Motor neuron (in vitro differentiated cells): Measurements from ENCODE around the gene DNAAF5. TPM values are rescaled to one million over a fixed set of nuclear protein-coding genes. Genes with fewer than 3 reads are reported as not detected.
A peak's percentile ranks its signal among the peaks of the same experiment; 100 is the strongest.
"Not testable (repeated sequence)": the region's sequence is repeated elsewhere in the genome, so short reads cannot be mapped to it uniquely, and the experiment has no call there.

ENCODE experiments used
- ATAC-seq, 8 experiments: fragments of 200-7000 bp; cut with Tn5 transposase; replicated peaks in 6 of 8; 2 replicates each; pipeline ENCODE4 v1.8.0; 2021; ENCODE audit warnings: mild to moderate bottlenecking in 8 of 8, moderate library complexity in 8 of 8
- H3K27ac ChIP-seq, 2 donors: fragments of 250-450 bp; sonication (Bioruptor Pico); 2 replicates each; pipeline ENCODE4 v1.9.0; 2021; ENCODE audit warnings: antibody characterized with exemption in 2 of 2, mild to moderate bottlenecking in 2 of 2, moderate library complexity in 1 of 2
- H3K4me1 ChIP-seq, 2 donors: fragments of 250-450 bp; sonication (Bioruptor Pico); replicated peaks in 1 of 2; 2 replicates each; pipeline ENCODE4 v1.6.1; 2021; ENCODE audit warnings: antibody characterized with exemption in 2 of 2, mild to moderate bottlenecking in 2 of 2, moderate library complexity in 1 of 2
- H3K4me3 ChIP-seq, 5 donors: fragments of 250-450 bp; sonication (Bioruptor Pico); 2 replicates each; pipeline ENCODE4 v1.9.0; 2021; ENCODE audit warnings: antibody characterized with exemption in 5 of 5, mild to moderate bottlenecking in 5 of 5, moderate library complexity in 4 of 5
- WGBS, 10 experiments: fragments of 450-650 bp; shearing (Covaris generic); methylation state at CpG; one replicate each; pipeline ENCODE4 v1.0.0; 2022; 5-methylcytosine and 5-hydroxymethylcytosine counted together
- in situ Hi-C, 9 experiments: fragments of 400-800 bp; cut with MboI; loops; one replicate each; pipeline ENCODE4 v1.15.0; 2021; ENCODE audit warnings: low sequenced_read_pairs in 9 of 9, low pct_unique_long_range_greater_than_20kb in 2 of 9; ENCODE audit not compliant: unreplicated experiment in 9 of 9
- total RNA-seq, 8 experiments: library from RNA; unstranded; fragments of 300-600 nt; gene quantifications; 2 replicates each; pipeline versions ENCODE4 v1.2.3 to v1.2.4, GENCODE V29; 2022

Gene DNAAF5
- total RNA-seq, 8 experiments from 2014 or later = 6.7 to 45.1 (median 14.5) TPM

DNA sequence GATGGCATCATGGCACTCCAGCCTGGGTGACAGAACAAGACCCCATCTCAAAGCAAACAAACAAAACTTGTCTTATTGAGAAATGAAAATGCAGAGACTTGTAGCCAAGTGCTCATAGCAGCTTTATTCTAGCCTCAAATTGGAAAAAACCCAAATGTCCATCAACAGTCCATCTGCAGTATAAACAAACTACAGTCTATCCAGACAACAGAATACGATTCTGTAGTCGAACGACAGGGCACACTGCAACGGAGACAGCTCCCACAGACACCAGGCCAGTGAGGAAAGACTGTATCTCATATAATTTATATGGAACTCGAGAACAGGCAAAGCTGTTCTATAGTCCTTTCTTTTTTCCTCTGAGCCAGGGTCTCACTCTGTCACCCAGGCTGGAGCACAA is 65.0 kb downstream of the DNAAF5 start:
- H3K27ac ChIP-seq = no peak overlapping the region
- in situ Hi-C loops = no loop called here

DNA sequence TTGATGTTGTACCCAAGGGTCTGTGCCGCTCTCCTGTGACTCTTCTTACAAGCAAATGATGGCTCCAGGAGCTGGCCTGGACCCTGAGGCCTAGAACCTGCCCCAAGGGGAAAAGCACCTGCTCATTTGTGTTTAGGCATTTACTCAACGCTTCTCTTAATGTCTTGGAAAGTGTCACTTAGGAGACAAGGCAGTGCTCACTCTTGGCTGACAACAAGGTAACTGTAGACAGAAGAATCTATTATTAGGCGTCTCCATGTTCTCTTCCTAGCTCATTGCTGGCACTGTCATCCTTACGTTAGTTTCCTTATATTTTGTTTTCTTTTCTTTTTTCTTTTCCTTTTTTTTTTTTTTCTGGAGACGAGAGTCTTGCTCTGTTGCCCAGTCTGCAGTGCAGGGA is 67.7 kb downstream of the DNAAF5 start:
- in situ Hi-C loops = no loop called here
- Histone ChIP-seq H3K4me3 (no peak overlapping the region), H3K4me1 (no peaks in the 10 kb centered on the region), H3K27ac (no peak overlapping the region)
- ATAC-seq = no peak
- WGBS, 10 experiments = 74 to 100% (median 90%) methylated on average over 1 to 5 of the region's 5 CpGs; no CpG with 5 or more reads in 1 of the 10 experiments

More for the DNA sequence above, 65.0 kb downstream of the DNAAF5 start:
- Histone ChIP-seq H3K4me3 (no peak overlapping the region), H3K4me1 (no peaks in the 10 kb centered on the region)
- 50 to 100% (median 92%) methylated on average over 1 to 3 of the region's 5 CpGs; no CpG with 5 or more reads in 3 of the 10 experiments for WGBS, 10 experiments
- ATAC-seq = no peak

DNA sequence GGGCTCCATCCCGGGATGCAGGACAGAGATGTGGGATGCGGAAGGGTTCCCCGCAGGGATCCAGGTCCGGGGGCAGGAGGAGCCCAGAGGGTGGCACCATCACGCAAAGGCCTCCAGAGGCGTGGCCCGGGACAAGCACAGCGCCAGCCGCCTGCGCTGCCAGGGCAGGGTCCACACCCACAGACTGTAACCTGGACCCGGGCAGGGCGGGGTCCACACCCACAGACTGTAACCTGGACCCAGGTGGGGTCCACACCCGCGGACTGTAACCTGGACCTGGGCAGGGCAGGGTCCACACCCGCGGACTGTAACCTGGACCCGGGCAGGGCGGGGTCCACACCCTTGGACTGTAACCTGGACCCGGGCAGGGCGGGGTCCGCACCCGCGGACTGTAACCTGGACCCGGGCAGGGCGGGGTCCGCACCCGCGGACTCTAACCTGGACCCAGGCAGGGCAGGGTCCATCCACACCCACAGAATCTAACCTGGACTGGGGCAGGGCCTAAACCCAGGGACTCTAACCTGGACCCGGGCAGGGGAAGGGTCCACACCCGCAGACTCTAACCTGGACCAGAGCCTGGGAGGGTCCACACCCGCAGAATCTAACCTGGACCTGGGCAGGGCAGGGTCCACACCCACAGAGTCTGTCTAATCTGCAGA is 68.3 kb downstream of the DNAAF5 start:
- no peaks in the 10 kb centered on the region for H3K4me1 ChIP-seq
- WGBS, 10 experiments = 90 to 100% (median 96%) methylated on average over 1 to 7 of the region's 31 CpGs; no CpG with 5 or more reads in 6 of the 10 experiments
- H3K27ac ChIP-seq = no peak overlapping the region
- ATAC-seq = no peak
- H3K4me3 ChIP-seq = no peak overlapping the region
- in situ Hi-C loops = no loop called here

DNA sequence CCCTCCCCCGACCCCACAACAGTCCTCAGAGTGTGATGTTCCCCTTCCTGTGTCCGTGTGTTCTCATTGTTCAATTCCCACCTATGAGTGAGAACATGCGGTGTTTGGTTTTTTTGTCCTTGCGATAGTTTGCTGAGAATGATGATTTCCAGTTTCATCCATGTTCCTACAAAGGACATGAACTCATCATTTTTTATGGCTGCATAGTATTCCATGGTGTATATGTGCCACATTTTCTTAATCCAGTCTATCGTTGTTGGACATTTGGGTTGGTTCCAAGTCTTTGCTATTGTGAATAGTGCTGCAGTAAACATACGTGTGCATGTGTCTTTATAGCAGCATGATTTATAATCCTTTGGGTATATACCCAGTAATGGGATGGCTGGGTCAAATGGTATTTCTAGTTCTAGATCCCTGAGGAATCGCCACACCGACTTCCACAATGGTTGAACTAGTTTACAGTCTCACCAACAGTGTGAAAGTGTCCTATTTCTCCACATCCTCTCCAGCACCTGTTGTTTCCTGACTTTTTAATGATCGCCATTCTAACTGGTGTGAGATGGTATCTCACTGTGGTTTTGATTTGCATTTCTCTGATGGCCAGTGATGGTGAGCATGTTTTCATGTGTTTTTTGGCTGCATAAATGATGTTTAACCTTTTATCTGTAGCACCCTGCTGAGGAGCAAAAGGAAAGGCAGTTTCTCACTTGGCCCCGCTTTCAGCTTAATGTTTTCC is 70.1 kb downstream of the DNAAF5 start:
- ATAC-seq, in situ Hi-C loops: not testable (repeated sequence)
- 100% methylated on average over 1 of the region's 10 CpGs; no CpG with 5 or more reads in 8 of the 10 experiments for whole genome bisulfite sequencing, 10 experiments

DNA sequence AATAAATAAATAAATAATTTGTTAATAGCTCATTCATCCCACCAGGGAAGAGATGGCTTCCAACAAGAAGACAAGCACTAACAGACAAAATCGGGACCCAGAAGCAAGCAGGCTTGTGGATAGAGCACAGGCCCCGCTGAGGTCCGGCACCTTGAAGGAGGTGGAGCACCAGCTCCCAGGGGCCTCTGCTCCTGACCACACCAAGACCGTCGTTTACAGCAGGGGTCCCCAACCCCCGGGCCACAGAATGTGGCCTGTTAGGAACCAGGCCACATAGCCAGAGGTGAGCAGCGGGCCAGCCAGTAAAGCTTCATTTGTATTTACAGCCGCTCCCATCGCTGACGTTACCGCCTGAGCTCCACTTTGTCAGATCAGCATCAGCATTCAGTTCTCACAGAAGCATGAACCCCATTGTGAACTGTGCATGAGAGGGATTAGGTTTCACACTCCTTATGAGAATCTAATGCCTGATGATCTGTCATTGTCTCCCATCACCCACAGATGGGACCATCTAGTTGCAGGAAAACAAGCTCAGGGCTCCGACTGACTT is 72.5 kb downstream of the DNAAF5 start:
- Histone ChIP-seq H3K4me3 (no peak overlapping the region), H3K27ac (no peak overlapping the region), H3K4me1 (peaks cover 0 to 3% of the 10 kb centered on the region in 2 donors)
- WGBS, 10 experiments = 92 to 100% (median 100%) methylated on average over 1 to 8 of the region's 12 CpGs; no CpG with 5 or more reads in 5 of the 10 experiments
- ATAC-seq = no peak
- in situ Hi-C loops = no loop called here

More for the DNA sequence above, 70.1 kb downstream of the DNAAF5 start:
- H3K4me1 ChIP-seq, H3K4me3 ChIP-seq, H3K27ac ChIP-seq: not testable (repeated sequence)

DNA sequence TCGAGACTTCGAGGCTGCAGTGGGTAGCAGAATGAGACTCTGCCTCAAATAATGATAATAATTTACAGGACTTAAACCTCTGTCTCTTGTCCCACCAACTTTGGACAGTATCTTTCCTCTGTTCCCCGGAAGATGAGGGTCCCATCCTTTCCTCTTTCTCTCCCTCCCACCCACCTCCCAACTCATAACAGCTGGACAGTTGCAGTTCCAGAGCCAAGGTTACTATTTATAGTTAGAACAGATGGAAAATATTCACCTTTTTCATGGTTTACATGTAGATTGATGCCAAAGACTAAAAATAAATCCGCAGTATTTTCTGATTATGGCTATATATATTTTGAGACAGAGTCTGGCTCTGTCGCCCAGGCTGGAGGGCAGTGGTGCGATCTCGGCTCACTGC is 74.2 kb downstream of the DNAAF5 start:
- in situ Hi-C loops = no loop called here
- WGBS, 10 experiments = 57 to 100% (median 94%) methylated on average over 1 to 6 of the region's 7 CpGs; no CpG with 5 or more reads in 4 of the 10 experiments
- Histone ChIP-seq H3K4me3 (no peak overlapping the region), H3K27ac (no peak overlapping the region), H3K4me1 (peaks cover 0 to 3% of the 10 kb centered on the region in 2 donors)
- no peak for ATAC-seq

DNA sequence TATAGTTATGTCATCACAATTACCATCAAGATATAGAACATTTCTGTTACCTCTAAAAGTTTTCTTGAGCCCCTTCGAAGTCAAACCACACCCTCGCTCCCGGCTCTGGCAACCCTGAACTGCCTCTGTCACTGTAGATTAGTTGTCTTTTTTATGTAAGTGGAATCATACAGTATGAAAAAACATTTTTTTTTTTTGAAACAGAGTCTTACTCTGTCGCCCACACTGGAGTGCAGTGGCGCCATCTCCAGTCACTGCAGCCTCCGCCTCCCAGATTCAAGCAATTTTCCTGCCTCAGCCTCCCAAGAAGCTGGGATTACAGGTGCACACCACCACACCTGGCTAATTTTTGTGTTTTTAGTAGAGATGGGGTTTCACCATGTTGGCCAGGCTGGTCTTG is 74.9 kb downstream of the DNAAF5 start:
- H3K4me3 ChIP-seq, H3K4me1 ChIP-seq, in situ Hi-C loops, ATAC-seq, H3K27ac ChIP-seq: not testable (repeated sequence)
- WGBS, 10 experiments = 80 to 100% (median 80%) methylated on average over 1 to 5 of the region's 6 CpGs; no CpG with 5 or more reads in 7 of the 10 experiments

DNA sequence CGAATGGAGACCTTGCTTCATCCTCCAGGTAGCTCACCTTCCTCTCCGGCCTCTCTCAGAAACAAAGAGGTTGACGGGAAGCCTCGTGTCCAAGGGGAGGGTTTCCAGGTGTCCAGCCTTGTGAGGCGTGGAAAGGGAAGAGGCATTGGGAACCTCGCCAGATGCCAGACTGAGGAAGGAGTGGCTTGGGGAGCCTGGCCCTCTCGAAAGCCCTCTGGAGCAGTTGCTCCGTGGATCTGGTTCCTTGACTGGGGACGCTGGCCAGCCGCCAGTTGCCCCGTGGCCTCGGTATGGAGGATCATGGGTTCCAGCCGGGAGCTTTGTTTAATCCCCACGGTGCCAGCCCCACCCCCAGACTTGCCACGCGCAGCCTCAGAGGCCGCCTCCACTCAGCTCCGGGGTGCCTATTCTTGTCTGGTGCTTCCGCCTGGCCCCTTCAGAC is 75.5 kb downstream of the DNAAF5 start:
- H3K4me1 ChIP-seq = peaks cover 0 to 3% of the 10 kb centered on the region in 2 donors
- no peak overlapping the region for H3K27ac ChIP-seq
- in situ Hi-C loops = no loop called here
- 40 to 100% (median 83%) methylated on average over 1 to 5 of the region's 19 CpGs; no CpG with 5 or more reads in 6 of the 10 experiments for WGBS, 10 experiments
- H3K4me3 ChIP-seq = no peak overlapping the region
- ATAC-seq = peak; percentile 40 to 85 (median 66)

DNA sequence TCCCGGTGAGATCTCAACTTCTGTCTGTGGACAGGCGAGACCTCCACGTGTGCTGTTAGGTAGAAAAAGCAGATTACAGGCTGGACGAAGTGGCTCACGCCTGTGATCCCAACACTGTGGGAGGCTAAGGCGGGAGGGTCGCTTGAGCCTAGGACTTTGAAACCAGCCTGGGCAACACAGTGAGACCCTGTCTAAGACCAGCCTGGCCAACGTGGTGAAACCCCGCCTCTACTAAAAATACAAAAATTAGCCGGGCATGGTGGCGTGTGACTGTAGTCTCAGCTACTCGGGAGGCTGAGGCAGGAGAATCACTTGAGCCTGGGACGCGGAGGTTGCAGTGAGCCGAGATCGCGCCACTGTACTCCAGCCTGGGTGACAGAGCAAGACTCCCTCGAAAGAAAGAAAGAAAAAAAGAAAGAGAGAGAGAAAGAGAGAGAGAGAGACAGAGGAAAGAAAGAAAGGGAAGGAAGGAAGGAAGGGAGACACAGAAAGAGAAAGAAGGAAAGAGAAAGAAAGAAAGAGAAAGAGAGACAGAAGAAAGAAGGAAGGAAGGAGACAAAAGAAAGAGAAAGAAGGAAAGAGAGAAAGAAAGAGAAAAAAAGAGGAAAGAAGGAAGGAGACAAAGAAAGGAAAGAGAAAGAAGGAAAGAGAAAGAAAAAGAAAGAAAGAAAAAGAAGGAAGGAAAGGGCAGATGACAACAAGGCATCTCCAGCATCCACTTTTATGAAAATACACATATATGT is 76.2 kb downstream of the DNAAF5 start:
- in situ Hi-C loops = no loop called here
- no peak for ATAC-seq
- Histone ChIP-seq H3K4me1 (peaks cover 0 to 3% of the 10 kb centered on the region in 2 donors), H3K4me3 (no peak overlapping the region), H3K27ac (no peak overlapping the region)
- 33 to 91% (median 89%) methylated on average over 1 to 13 of the region's 18 CpGs; no CpG with 5 or more reads in 1 of the 10 experiments for WGBS, 10 experiments

DNA sequence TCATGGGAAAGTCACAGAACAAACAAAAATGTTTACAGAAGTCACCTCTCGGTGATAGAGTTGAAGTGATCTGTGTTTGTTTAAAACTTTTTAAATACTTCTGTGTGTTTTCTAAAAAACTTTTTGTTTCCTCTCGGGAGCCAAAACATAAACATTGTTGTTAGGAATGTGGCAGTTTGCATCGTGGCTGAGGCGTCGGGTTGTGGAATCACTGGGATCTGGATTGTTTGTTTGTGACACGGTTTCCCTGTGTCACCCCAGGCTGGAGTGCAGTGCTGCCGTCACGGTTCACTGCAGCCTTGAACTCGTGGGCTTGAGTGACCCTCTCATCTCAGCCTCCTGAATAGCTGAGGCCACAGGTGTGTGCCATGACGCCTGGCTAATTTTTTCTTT is 76.7 kb downstream of the DNAAF5 start:
- 40 to 100% (median 74%) methylated on average over 2 to 5 of the region's 10 CpGs; no CpG with 5 or more reads in 1 of the 10 experiments for WGBS, 10 experiments
- in situ Hi-C loops = no loop called here
- Histone ChIP-seq H3K4me1 (peaks cover 0 to 3% of the 10 kb centered on the region in 2 donors), H3K27ac (no peak overlapping the region), H3K4me3 (no peak overlapping the region)
- ATAC-seq = no peak

DNA sequence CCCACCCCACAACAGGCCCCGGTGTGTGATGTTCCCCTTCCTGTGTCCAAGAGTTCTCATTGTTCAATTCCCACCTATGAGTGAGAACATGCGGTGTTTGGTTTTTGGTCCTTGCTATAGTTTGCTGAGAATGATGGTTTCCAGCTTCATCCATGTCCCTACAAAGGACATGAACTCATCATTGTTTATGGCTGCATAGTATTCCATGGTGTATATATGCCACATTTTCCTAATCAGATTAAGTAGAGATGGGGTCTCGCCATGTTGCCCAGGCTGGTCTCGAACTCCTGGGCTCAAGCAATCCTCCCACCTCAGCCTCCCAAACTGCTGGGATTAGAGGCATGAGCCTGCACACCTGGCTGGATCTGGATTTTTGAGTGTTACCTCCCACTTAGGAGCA is 77.3 kb downstream of the DNAAF5 start:
- H3K4me3 ChIP-seq, in situ Hi-C loops, H3K27ac ChIP-seq, ATAC-seq, H3K4me1 ChIP-seq: not testable (repeated sequence)
- 80 to 100% (median 100%) methylated on average over 1 of the region's 4 CpGs; no CpG with 5 or more reads in 6 of the 10 experiments for WGBS, 10 experiments

DNA sequence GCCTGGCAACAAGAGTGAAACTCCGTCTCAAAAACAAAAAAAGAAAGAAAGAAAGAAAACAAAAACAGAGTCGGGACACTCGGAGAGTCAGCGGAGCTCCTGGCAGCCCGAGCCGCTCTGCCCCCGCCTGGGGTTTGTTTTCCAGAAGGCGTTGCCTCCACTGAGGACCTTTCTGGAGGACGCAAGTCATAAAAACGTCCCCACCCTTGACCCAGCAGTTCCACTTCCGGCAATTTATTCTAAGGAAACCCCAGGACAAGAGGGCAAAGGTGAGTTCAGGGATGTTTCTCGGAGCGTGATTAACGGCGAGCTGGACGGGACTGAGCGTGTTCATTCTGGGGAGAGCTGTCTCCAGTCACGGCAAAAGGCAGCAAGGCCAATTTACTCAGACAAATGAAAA is 78.8 kb downstream of the DNAAF5 start:
- H3K4me3 ChIP-seq = no peak overlapping the region
- peaks cover 0 to 3% of the 10 kb centered on the region in 2 donors for H3K4me1 ChIP-seq
- in situ Hi-C loops = no loop called here
- WGBS, 10 experiments = 64 to 100% (median 80%) methylated on average over 2 to 17 of the region's 18 CpGs; no CpG with 5 or more reads in 4 of the 10 experiments
- no peak overlapping the region for H3K27ac ChIP-seq
- peak in 1 of 8 experiments; percentile 56 for ATAC-seq
